Measurements from ENCODE around the gene EFCAB14. TPM values are rescaled to one million over a fixed set of nuclear protein-coding genes. Genes with fewer than 3 reads are reported as not detected.

The EFCAB14 gene
- total RNA-seq, 4 donors from 2014 or later, result 59.5 to 70.2 (median 62.8) TPM

DNA sequence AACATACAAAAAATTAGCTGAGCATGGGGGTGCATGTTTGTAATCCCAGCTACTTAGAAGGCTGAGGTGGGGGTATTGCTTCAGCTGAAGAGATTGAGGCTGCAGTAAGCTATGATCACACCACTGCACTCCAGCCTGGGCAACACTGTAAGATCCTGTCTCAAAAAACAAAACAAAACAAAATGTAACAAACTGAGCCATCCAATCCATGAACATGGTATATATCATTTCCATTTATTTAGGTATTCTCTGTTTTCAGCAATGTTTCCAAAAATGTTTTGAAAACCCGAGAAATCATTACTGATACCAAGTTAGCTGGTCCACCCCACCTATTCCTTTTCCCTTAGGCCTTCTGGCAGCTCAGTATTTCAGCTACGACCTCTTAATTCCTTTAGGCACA lies 69.2 kb downstream of the EFCAB14 start:
- no peak for TF ChIP-seq POLR2A (IDR thresholded peaks at IDR 0.05)
- TF ChIP-seq, protein P1, sequence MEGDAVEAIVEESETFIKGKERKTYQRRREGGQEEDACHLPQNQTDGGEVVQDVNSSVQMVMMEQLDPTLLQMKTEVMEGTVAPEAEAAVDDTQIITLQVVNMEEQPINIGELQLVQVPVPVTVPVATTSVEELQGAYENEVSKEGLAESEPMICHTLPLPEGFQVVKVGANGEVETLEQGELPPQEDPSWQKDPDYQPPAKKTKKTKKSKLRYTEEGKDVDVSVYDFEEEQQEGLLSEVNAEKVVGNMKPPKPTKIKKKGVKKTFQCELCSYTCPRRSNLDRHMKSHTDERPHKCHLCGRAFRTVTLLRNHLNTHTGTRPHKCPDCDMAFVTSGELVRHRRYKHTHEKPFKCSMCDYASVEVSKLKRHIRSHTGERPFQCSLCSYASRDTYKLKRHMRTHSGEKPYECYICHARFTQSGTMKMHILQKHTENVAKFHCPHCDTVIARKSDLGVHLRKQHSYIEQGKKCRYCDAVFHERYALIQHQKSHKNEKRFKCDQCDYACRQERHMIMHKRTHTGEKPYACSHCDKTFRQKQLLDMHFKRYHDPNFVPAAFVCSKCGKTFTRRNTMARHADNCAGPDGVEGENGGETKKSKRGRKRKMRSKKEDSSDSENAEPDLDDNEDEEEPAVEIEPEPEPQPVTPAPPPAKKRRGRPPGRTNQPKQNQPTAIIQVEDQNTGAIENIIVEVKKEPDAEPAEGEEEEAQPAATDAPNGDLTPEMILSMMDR (IDR thresholded peaks at IDR 0.05 in 4 of 5, conservative IDR thresholded peaks at IDR 0.05 in 1 of 5), result no peak
- intact Hi-C loops (cut with DNase I; ENCODE audit: low total_unique reads), result no loop called here
- ATAC-seq (no peak), DNase-seq (no peak)
- in situ Hi-C loops (cut with MboI; ENCODE audit: low sequenced_read_pairs in 4 of 4), result no loop called here
- Histone ChIP-seq H3K9me3 (no peaks in the 10 kb centered on the region), H3K27ac (no peak overlapping the region), H3K27me3 (no peaks in the 10 kb centered on the region), H3K4me1 (no peaks in the 10 kb centered on the region), H3K36me3 (peaks cover 0 to 65% of the 10 kb centered on the region in 2 donors), H3K4me3 (no peak overlapping the region)

DNA sequence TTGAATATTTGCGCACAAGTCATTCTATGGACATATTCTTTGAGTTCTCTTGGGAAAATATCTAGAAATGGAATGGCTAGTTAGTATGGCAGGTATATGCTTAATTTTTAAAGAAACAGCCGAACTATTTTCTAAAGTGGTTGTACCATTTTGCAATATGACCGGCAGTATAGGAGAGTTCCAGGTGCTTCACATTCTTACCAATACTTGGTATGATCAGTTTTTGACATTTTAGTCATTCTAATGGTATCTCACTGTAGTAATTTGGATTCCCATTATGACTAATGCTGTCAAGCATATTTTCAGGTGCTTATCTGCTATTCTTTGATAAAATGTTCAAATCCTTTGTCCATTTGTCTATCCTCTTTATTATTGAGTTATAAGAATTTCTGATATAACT lies 71.3 kb downstream of the EFCAB14 start:
- DNase-seq (no peak), ATAC-seq (no peak)
- H3K4me3 ChIP-seq, result no peak overlapping the region
- no peaks in the 10 kb centered on the region for H3K27me3 ChIP-seq
- no peak overlapping the region for H3K27ac ChIP-seq
- peaks cover 0 to 16% of the 10 kb centered on the region in 2 donors for H3K4me1 ChIP-seq
- intact Hi-C loops (cut with DNase I; ENCODE audit: low total_unique reads) (no loop called here), in situ Hi-C loops (cut with MboI; ENCODE audit: low sequenced_read_pairs in 4 of 4) (no loop called here)
- no peak for TF ChIP-seq POLR2A (IDR thresholded peaks at IDR 0.05)
- H3K36me3 ChIP-seq, result peaks cover 0 to 59% of the 10 kb centered on the region in 2 donors
- H3K9me3 ChIP-seq, result no peaks in the 10 kb centered on the region

DNA sequence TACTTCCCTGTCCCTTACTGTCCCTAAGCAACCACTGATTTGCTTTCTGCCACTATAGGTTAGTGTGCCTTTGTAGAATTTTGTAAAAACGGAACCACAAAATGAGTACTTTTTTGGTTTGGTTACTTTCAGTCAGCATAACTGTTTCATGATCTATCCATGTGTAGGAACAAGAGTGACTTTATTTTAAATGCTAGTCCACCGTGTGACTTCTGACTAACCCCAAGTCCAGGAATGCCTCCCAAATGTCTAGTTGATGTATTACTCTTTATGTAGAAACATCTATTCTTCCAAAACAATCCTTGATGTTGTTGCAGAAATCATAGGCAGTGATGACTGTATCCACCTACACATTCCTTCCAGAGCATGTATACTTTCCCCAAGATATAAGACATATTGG lies 72.1 kb downstream of the EFCAB14 start:
- intact Hi-C loops (cut with DNase I; ENCODE audit: low total_unique reads) (no loop called here), in situ Hi-C loops (cut with MboI; ENCODE audit: low sequenced_read_pairs in 4 of 4) (no loop called here)
- peaks cover 0 to 58% of the 10 kb centered on the region in 2 donors for H3K36me3 ChIP-seq
- H3K27ac ChIP-seq, result no peak overlapping the region
- no peak overlapping the region for H3K4me3 ChIP-seq
- no peaks in the 10 kb centered on the region for H3K9me3 ChIP-seq
- H3K27me3 ChIP-seq, result no peaks in the 10 kb centered on the region
- no peak for ATAC-seq
- H3K4me1 ChIP-seq, result peaks cover 0 to 16% of the 10 kb centered on the region in 2 donors
- DNase-seq, result no peak
- TF ChIP-seq, protein P1 (IDR thresholded peaks at IDR 0.05 in 4 of 5, conservative IDR thresholded peaks at IDR 0.05 in 1 of 5), result no peak
- TF ChIP-seq POLR2A (IDR thresholded peaks at IDR 0.05), result no peak

DNA sequence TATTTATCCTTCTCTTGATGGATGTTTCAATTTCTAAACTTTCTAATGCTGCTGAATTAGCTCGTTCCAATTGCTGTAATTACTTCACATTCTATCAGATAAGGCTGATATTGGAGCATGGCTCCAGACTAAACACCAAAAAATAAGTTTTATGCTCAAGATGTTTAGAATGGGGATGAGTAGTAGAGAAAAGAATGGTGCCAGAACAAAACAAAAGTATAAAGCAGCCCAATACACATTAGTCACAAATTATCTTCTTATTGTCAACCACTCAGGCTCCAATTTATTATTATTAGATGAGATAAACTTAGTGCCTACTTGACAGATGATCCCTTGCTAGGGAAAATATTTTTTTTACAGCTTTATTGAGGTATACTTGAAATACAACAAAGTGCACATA lies 72.6 kb downstream of the EFCAB14 start:
- Histone ChIP-seq H3K4me1 (peaks cover 0 to 16% of the 10 kb centered on the region in 2 donors), H3K9me3 (no peaks in the 10 kb centered on the region), H3K27ac (no peak overlapping the region), H3K27me3 (no peaks in the 10 kb centered on the region), H3K36me3 (peaks cover 0 to 60% of the 10 kb centered on the region in 2 donors), H3K4me3 (no peak overlapping the region)
- DNase-seq, result no peak
- ATAC-seq, result no peak
- intact Hi-C loops (cut with DNase I; ENCODE audit: low total_unique reads), result no loop called here
- in situ Hi-C loops (cut with MboI; ENCODE audit: low sequenced_read_pairs in 4 of 4), result no loop called here
- TF ChIP-seq, protein P1 (IDR thresholded peaks at IDR 0.05 in 4 of 5, conservative IDR thresholded peaks at IDR 0.05 in 1 of 5), result no peak
- TF ChIP-seq POLR2A (IDR thresholded peaks at IDR 0.05), result no peak

DNA sequence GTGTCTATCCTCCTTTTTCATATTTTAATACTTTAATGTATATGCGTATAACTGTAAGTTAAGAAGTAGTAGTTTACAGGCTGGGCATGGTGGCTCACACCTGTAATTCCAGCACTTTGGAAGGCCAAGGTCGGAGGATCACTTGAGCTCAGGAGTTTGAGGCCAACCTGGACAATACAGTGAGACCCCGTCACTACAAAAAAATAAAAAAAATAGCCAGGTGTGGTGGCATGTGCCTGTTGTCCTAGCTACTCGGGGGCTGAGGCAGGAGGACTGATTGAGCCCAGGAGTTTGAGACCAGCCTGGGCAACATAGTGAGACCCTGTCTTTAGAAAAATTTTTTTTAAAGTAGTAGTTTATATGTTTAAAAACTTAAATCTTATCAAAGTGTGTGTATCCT lies 73.1 kb downstream of the EFCAB14 start:
- Histone ChIP-seq H3K27me3 (no peaks in the 10 kb centered on the region), H3K27ac (no peak overlapping the region), H3K9me3 (no peaks in the 10 kb centered on the region), H3K36me3 (peaks cover 0 to 60% of the 10 kb centered on the region in 2 donors), H3K4me1 (peaks cover 0 to 16% of the 10 kb centered on the region in 2 donors), H3K4me3 (no peak overlapping the region)
- intact Hi-C loops (cut with DNase I; ENCODE audit: low total_unique reads), result no loop called here
- DNase-seq, result no peak
- no peak for ATAC-seq
- TF ChIP-seq, protein P1 (IDR thresholded peaks at IDR 0.05 in 4 of 5, conservative IDR thresholded peaks at IDR 0.05 in 1 of 5), result no peak
- TF ChIP-seq POLR2A (IDR thresholded peaks at IDR 0.05), result no peak
- in situ Hi-C loops (cut with MboI; ENCODE audit: low sequenced_read_pairs in 4 of 4), result no loop called here

Data from gastrocnemius medialis (tissue), 4 donors.